ENCODE measurements around the gene HRH4.

HRH4 gene

GRCh38 chr18:24465486-24465885 lies 5.0 kb downstream of the HRH4 start:
- DNase-seq: no peak

- DNase-seq: no peak
These were observed 6.3 kb downstream of the HRH4 start for GRCh38 chr18:24466771-24467170.

DNA sequence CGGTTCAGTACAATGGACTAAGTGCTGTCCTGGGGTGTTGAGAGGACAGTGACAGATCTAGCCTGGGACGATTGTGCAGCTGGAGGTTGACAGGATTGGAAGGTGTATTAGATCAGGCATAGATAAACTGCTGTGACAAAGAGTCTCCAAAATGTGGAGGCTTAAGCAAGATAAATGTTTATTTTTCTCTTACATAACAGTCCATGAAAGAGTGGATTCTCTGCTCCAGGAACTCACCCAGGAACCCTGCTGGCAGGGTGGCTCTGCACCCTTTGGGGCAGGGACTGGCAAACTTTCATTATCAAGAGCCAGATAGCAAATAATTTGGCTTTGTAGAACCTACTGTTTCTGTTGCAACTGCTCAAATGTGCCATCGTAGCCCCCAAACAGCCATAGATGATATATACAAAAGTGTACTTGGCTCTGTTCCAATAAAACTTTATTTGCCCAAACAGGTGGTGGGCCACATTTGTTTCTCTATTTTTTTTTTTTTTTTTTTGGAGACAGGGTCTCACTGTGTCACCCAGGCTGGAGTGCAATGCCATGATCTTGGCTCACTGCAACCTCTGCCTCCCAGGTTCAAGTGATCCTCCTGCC lies 9.7 kb downstream of the HRH4 start:
- no peak for DNase-seq

DNA sequence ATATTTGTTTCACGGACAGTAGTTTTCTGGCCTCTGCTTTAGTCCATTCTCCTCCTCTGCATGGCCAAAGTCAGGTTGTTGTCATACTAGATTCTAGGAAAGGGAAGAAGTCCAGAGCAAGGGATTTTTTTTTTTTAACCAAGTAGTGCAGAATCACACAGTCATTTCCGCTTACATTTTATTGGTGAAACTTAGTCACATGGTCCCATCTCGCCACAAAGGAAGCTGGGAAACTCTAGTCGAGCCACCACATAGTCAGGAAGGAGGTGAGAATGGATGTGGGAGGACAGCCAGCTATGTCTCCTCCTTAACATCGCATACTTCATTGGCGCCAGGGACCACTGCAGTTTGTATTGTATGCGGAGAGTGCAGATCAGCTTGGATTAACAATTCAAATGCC lies 10.4 kb downstream of the HRH4 start:
- DNase-seq: no peak

- DNase-seq: no peak
These were observed 12.2 kb downstream of the HRH4 start for GRCh38 chr18:24472591-24472990.

- no peak for DNase-seq
These were observed 14.0 kb downstream of the HRH4 start for GRCh38 chr18:24474406-24474805.

DNA sequence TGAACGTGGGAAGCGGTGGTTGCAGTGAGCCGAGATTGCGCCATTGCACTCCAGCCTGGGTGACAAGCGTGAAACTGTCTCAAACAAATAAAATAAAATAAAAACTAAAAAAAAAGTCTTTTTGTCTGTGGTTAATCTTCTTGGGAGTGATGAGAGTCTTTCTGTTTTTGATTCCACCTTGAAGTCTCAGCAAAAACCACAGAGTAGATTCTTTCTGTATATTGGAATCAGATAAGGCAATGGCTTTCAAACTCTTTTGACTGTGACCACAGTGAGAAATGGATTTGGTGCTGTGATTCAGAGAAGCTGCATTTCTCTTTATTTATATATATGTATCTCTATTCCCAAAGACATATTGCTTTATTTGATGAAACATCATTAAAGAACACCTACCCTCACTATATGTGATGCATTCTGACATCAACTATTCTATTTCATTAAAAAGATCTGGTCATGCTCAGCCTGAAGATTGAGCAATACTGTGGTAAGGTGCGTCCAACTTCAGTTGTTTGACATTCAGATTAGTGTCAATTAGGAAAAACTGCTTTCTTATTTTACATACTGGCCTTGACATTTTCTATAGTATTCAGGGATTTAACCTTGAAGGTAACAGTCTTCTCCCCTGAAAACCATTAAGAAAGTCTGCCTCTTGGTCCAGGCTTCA lies 15.6 kb downstream of the HRH4 start:
- DNase-seq: no peak

- no peak for DNase-seq
These were observed 18.9 kb downstream of the HRH4 start for GRCh38 chr18:24479371-24479770.

- no peak for DNase-seq
These were observed 22.4 kb downstream of the HRH4 start for GRCh38 chr18:24482821-24483220.

- no peak for DNase-seq
These were observed 25.2 kb downstream of the HRH4 start for GRCh38 chr18:24485681-24486080.

- DNase-seq: no peak
These were observed 26.2 kb downstream of the HRH4 start for GRCh38 chr18:24486684-24487083.

GRCh38 chr18:24488824-24489493 lies 28.5 kb downstream of the HRH4 start:
- no peak for DNase-seq

DNA sequence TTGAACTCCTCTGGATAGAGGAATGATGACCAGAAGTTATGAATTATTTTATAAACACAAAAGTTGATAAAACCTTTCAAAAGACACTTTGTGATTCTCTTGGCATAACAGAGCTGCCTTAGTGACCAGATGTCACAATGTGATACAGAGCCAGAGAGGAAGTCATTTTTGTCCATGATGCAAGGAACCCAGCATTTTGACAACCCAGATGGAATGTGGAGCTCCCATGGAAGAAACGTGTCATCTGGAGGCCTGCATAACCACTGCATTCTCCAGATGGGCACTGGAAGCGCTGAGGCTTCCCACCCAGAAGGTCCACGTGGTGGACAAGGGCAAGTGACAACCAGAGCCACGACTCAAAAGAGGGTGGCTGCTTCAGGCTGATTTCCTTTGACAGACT lies 30.1 kb downstream of the HRH4 start:
- no peak for DNase-seq

GRCh38 chr18:24491927-24492834 lies 31.7 kb downstream of the HRH4 start:
- no peak for DNase-seq

- DNase-seq: no peak
These were observed 34.1 kb downstream of the HRH4 start for GRCh38 chr18:24494586-24494985.

DNA sequence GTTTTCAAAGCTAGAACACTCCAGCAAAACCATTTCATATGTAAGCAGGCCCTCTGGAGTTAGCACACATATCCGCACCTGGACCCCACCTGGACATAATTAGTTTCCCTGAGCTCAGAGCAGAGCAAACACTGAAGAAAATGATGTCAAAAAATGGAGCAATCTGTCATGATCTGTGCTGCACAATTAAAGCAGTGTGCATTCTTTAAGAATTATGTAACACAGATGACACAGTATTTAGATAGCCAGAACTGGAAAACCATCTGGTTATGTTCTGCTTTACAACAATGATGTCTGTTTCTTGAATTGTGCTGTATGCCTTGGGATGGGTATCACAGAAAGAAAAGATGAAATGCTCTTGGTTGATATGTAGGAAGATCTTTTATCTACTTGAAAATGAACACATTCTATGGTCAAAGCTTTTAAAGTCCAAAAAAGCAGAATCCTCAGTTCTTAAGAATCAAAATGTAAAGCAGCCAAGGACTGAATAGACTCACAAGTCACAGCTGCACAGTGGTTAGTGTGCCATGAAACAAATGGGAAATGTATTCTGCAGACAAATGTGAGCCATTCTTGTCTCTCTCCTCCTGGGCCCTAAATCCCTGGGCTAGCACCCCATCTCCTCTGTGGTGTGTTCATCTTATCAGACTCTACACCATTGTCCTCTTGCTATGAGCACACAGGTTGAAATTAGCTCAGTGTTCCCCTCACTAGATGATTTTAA lies 36.8 kb downstream of the HRH4 start:
- DNase-seq: no peak

DNA sequence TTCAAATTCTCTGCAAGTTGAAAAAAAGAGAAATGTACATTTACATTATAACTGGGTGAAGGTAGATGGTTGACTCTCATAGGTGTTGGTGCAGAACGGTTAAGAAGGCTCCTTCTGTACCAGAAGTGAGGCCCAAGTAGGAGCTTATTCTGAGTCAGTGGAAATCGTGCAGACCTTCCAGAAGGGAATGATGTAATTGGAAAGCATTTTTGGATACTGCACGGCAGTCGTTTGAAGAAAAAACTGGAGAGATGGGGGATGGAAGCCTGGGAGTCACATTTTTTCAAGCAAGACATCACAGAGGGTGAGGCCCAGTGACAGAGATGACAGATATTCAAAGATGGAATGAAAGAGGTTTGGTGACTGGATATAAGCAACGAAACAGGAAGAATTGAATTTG lies 39.4 kb downstream of the HRH4 start:
- no peak for DNase-seq

DNA sequence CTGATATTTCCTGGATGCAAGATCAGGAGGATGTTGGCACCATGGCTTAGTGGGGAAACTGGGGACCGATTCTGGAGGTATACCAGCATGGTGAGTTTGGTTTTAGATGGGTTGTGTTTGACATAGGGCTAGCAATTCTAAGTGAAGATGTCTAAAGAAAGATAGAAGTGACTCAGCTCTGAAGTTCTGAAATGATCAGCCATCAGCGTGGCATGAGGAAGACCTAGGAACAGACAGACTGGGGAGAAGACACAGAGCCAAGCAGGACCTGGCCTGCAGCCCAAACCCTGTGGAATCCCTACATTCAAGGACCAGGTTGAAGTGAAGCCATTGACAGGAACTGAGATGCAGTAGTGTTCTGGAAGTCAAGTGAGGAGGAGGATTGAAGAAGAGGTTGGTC lies 39.8 kb downstream of the HRH4 start:
- no peak for DNase-seq

DNA sequence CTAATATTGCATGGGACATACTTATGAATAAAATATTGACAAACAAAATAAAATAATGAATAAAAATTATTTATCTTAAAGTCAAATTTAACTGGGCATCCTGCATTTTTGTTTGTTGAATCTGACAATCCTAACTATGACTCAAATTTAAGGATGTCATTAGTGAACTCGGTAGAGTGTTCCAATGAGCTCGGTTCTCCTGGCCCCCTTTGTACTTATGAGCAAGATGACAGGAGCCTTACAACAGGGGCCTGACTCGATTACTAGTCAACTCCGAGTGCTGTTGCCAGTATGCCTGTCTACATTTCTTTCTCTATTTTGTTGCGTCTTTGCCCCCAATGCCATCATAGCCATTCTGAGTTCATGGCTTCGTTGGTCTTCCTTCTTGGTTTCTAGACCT lies 40.3 kb downstream of the HRH4 start:
- no peak for DNase-seq

GRCh38 chr18:24502667-24503523 lies 42.5 kb downstream of the HRH4 start:
- DNase-seq: no peak

All from nucleus accumbens (tissue), 56 donors.